ENCODE results near the gene ANKRD9. TPM values are rescaled to one million over a fixed set of nuclear protein-coding genes. Genes with fewer than 3 reads are reported as not detected.
"Not testable (repeated sequence)": the region's sequence is repeated elsewhere in the genome, so short reads cannot be mapped to it uniquely, and the experiment has no call there.

The ANKRD9 gene, protein sequence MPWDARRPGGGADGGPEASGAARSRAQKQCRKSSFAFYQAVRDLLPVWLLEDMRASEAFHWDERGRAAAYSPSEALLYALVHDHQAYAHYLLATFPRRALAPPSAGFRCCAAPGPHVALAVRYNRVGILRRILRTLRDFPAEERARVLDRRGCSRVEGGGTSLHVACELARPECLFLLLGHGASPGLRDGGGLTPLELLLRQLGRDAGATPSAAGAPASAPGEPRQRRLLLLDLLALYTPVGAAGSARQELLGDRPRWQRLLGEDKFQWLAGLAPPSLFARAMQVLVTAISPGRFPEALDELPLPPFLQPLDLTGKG
- polyA plus RNA-seq (ENCODE audit: insufficient read length in 12 of 12): 10 to 100 TPM in 4 of 12 donors, 1 to 10 TPM in 7, not detected in 1; 4.9 to 16.0 (median 8.4) TPM
- long read RNA-seq, donor 1, full-length matches to known transcripts: 24 of 24 reads
- long read RNA-seq, donor 1, partial matches to known transcripts: 0 of 24 reads
- long read RNA-seq, donor 1, other reads (novel, unspliced or antisense): 0 of 24 reads
- long read RNA-seq, donor 2, full-length matches to known transcripts: 23 of 23 reads
- long read RNA-seq, donor 2, partial matches to known transcripts: 0 of 23 reads
- long read RNA-seq, donor 2, other reads (novel, unspliced or antisense): 0 of 23 reads
- long read RNA-seq, donor 3, full-length matches to known transcripts: 28 of 28 reads
- long read RNA-seq, donor 3, partial matches to known transcripts: 0 of 28 reads
- long read RNA-seq, donor 3, other reads (novel, unspliced or antisense): 0 of 28 reads
- long read RNA-seq, donor 4, full-length matches to known transcripts: 6 of 6 reads
- long read RNA-seq, donor 4, partial matches to known transcripts: 0 of 6 reads
- long read RNA-seq, donor 4, other reads (novel, unspliced or antisense): 0 of 6 reads
- long read RNA-seq, donor 5, full-length matches to known transcripts: 26 of 26 reads
- long read RNA-seq, donor 5, partial matches to known transcripts: 0 of 26 reads
- long read RNA-seq, donor 5, other reads (novel, unspliced or antisense): 0 of 26 reads
- long read RNA-seq, donor 6, transcript ANKRD9-205 (3 exons, 1,413 nt): major isoform, 11 of 12 reads
- long read RNA-seq, donor 6, partial matches to known transcripts: 0 of 12 reads
- long read RNA-seq, donor 6, other reads (novel, unspliced or antisense): 0 of 12 reads
- long read RNA-seq, donor 7, full-length matches to known transcripts: 13 of 13 reads
- long read RNA-seq, donor 7, partial matches to known transcripts: 0 of 13 reads
- long read RNA-seq, donor 7, other reads (novel, unspliced or antisense): 0 of 13 reads
- long read RNA-seq, donor 8, full-length matches to known transcripts: 42 of 51 reads
- long read RNA-seq, donor 8, partial matches to known transcripts: 9 of 51 reads
- long read RNA-seq, donor 8, other reads (novel, unspliced or antisense): 0 of 51 reads
- long read RNA-seq, donor 9, transcript ANKRD9-205 (3 exons, 1,413 nt): major isoform, 5 of 9 reads
- long read RNA-seq, donor 9, partial matches to known transcripts: 0 of 9 reads
- long read RNA-seq, donor 9, other reads (novel, unspliced or antisense): 0 of 9 reads
- long read RNA-seq, donor 10, full-length matches to known transcripts: 25 of 25 reads
- long read RNA-seq, donor 10, partial matches to known transcripts: 0 of 25 reads
- long read RNA-seq, donor 10, other reads (novel, unspliced or antisense): 0 of 25 reads
- long read RNA-seq, donor 11, full-length matches to known transcripts: 22 of 22 reads
- long read RNA-seq, donor 11, partial matches to known transcripts: 0 of 22 reads
- long read RNA-seq, donor 11, other reads (novel, unspliced or antisense): 0 of 22 reads

- DNase-seq: peak; percentile 92
These were observed at the start of gene ANKRD9 for GRCh38 chr14:102509746-102510615. Gene ANKRD9, minus strand, starts transcription at chr14:102509776. Its CDS starts 1,887 bp downstream, at chr14:102507889.

DNA sequence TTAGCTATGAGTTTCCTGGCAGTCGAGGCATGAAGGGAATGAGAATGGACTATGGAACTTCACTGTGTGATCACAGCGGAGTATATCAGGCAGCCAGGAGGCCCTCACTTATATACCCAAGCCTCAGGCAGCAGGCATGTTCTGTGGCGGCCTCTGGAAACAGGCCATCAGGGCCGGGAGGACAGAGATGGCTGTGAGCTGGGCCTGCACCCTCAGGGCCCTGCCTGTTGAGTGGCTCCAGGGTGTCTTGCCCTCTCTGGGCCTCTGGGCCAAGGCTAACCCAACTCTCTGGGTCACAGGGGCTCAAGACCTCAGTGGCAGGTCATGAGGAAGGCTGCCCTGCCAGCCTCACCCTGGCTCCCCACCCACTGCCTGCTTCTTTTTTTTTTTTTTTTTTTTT lies 49.0 kb upstream of the ANKRD9 start:
- DNase-seq: no peak

DNA sequence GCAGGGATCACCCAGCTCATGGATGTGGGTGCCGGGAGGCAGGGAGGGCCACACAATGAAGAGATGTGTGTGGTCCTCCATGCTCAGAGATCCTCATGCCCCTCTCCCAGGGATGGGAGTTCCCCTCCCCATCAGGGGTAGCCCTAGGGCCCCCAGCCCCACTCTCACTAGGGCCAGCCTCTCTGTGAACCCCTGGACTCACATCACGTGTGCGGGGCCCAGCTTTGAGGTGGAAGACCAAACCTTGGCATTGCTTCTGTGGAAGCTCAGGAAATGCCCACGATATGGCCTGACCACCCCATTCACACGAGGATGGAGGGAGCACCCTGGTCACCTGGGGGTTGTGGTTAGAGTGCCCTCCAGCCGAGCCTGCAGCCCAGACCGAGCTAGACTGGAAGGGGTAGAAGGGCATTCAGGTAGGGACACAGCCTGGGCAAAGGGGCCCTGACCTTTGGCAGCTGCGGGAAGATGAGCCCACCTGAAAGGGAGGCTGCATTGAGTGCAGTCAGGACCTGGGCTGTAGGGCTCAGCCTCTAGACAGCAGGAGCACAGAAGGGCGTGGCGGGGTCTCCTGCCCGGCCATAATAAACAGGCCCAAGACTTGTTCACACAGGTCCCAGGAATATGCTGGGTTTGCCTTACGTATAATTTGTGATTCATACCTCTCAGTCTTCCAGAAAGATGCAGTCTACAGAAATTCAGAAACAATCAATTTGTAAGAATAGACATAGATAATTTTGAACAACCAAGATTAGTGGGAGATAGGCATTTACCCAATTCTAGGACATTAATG lies 48.1 kb upstream of the ANKRD9 start:
- no peak for DNase-seq

- no peak for DNase-seq
These were observed 46.6 kb upstream of the ANKRD9 start for GRCh38 chr14:102556098-102556677.

DNA sequence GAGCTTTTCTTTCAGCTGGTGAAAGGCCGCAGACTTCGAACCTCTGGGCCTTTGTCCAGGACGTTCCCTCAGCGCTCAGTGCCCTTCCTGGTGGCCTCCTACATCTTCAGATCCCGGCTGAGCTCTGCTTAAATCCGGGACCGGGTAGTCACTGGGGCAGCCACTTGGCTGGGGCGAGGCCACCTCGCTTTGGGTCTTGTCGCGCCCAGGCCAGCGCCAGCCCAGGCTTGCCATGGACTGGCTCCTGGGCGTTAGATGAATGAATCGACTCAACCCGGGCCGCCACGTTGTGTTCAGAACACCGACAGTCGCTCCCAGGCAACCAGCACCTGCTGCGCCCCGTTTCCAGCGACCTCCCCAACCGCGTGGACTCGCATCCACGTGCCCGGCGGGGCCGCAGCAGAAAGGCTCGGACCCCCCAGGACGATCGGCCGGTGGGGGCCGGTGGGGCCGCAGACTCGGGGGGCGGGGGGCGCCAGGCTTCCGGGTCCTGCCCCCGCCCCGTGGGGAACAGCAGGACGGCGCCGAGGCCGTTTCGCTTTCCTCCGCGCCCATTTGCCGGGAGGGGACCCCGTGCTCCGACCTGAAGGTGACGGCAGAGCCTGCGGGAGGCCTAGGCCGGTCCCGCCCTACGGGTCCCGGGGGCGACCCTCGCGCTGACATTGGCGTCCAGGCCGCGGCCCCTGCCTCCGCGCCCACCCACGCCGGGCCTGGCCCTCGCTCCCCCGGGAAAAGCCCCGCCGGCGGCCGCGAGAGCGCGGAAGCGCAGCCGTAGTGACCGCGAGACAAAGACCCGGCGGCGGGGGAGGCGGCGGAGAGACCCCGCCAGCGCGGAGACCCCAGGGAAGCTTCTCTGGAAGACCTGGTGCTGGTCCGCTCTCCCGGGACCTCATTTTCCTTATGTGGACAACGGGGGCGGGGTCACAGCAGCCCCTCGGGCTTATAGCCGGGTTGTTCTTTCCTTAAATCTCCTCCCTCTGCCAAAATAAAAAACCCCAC lies 45.5 kb upstream of the ANKRD9 start:
- no peak for DNase-seq

DNA sequence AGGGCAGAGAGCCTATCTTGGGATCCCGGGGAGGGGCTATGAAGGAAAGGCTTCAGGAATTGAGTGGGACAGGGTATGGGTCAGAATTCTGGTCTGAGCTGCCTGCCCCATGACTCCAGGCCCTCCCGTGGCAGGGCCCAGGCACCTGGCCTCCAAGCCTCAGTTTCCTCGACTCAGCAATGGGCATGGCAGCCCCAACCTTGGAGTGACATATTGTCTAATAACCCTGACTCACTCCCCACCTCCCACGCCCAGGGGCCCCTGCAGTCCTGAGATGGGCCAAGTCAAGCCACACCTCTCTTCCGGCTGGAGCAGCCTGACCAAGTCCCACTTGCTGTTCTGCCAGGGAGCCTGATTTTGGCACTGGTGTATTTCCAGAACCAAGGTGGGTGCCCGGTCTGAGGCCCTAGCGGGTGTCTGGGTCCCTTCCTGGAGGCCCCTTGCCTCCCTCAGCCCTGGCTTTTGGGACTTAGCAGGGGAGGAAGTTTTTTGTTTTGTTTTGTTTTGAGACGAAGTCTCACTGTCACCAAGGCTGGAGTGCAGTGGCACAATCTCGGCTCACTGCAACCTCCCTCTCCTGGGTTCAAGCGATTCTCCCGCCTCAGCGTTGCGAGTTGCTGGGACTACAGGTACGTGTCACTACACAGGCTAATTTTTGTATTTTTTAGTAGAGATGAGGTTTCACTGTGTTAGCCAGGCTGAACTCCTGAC lies 42.6 kb upstream of the ANKRD9 start:
- no peak for DNase-seq

DNA sequence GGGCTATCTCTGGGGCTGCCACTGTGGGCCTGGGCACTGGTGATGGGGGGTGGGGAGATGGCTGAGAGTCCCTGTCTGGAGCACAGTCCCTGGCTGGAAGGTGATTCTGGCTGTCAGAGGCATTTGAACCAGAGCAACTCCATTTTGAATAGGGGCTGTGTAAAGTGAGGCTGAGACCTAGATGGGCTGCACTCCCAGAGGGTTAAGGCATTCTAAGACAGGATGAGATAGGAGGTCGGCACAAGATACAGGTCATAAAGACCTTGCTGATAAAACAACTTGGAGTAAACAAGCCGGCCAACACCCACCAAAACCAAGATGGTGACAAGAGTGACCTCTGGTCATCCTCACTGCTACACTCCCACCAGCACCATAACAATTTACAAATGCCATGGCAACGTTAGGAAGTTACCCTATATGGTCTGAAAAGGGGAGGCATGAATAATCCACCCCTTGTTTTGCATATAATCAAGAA lies 41.4 kb upstream of the ANKRD9 start:
- not testable (repeated sequence) for DNase-seq

DNA sequence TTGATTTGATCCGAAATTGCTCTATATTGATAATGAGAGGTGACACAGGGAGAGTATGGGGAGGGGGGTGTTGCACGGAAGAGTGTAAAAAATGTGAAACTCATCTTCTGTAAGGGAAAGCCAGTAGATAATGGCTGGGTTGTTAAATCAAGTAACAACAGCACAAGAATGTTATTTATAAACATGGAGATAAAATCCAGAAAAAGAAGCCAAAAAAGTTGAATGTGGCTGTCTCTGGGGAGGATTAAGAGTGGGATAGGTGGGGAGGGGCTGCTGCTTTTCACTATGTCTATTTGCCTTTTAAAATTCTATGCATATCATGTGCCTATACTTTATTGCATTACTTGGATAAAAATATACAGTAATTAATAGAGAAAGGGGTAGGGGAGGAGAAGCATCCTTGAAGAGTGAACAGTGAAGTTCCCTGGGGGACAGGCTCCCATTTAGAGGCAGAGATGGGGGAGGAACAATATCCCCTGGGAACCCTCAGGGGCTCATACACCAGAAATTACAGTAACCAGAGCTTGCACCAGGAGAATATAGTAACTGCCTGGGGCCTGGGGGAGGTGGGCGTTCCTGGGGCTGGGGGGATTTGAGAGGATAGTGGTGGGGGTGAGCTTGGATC lies 39.2 kb upstream of the ANKRD9 start:
- DNase-seq: no peak

- peak; percentile 49 for DNase-seq
These were observed 36.1 kb upstream of the ANKRD9 start for GRCh38 chr14:102545461-102546265.

DNA sequence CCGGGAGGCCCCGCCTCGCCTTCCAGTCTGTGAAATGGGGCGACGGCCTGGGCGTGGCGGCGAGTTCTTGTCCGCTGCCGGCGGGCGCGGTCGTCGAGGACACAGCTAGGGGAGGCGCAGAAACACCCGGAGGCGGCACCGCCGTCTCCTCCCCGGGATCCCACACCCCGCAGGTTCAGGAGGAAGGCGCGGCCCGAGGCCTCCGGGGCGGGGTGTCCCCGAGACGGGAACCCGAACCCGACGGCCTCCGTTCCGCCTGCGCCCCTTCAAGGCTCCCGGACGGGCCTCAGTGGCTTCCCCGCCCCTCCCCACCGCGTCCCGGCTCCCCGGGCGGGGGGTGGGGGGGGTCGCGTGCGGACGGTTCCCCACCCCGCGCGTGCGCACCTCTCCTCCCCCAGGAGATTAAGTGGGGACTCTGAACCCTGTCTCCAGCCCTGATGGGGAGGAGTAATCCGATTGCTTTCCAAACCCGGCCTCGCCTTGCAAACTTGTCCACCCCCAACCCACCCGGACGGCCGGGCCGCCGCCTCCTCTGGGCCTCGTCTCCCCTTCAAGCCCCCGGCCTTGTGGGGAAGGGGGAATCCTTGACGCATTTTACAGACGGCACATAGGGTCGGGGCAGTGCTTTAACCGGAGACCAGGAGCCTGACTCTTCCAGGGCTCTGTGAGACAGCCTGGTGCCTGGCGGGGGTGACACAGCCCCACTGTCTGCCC lies 35.3 kb upstream of the ANKRD9 start:
- no peak for DNase-seq

DNA sequence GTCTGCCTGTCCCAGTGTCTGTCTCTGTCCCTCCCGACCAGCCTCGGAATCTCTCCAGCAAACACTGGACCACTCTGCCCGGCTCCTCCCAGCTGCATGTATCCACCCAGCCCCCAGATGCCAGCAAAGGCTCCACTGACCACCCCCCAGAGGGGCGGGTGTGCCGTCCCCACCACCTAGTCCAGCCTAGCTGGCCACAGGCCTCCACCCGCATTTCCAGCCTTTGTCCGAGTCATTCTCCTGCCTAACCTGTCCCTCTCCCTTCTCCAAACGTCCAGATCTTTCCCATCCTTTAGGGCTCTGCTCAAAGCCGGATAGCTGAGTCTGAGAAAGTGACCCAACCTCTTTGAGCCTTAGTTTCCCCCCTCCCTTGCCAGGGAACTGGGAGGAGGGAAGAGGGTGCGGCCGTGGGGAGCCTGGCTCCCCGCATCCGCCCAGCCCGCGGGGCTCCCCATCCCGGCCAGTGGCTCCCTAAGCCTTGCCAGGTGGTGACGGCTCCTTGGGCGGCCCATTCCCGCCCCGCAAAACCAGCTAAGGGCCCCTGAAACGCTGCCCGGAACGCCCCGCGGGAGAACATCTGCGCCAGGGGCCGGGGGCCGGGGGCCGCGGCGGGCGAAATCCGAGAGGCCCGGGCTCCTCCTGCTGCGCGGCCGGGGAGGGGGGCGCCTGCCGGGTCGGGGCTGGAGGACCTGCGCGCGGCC lies 34.6 kb upstream of the ANKRD9 start:
- DNase-seq: peak; percentile 73

- DNase-seq: no peak
These were observed 32.2 kb upstream of the ANKRD9 start for GRCh38 chr14:102541771-102542170.

DNA sequence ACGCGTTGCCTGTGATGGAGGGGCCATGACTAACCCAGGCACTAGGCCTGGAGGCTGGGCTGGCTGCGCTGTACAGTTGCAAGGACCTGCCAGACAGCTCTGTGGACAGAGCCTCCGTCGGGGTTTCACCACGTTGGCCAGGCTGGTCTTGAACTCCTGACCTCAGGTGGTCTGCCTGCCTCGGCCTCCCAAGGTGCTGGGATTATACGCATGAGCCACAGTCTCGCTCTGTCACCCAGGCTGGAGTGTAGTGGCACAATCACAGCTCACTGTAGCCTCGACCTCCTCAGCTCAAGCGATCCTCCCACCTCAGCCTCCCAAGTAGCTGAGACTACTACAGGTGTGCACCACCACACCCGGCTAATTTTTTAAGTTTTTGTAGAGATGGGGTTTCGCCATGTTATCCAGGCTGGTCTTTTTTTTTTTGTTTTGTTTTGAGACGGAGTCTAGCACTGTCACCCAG lies 31.5 kb upstream of the ANKRD9 start:
- not testable (repeated sequence) for DNase-seq
